ENCODE data around the gene ZKSCAN7.
"Not testable (repeated sequence)": the region's sequence is repeated elsewhere in the genome, so short reads cannot be mapped to it uniquely, and the experiment has no call there.

ZKSCAN7 gene

DNA sequence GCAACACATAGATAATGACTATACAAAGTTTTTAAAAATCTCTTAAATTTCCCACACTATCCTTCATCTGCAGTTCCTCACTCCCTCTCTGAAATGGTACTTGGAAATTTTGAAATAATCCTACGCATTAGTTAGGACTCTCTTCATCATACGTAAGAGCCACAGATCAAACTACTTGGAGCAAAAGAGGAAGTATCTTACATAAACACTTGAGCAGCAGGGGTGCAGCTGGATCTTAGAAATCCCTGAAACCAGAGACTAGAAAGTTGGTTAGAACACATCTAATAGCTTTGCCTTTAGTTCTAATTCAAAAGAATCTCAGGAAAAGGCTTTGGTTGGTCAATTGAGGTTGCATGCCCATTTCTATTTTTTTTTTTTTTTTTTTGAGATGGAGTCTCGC, 38.8 kb upstream of the ZKSCAN7 start:
- TF ChIP-seq CTCF (IDR thresholded peaks at IDR 0.05; ENCODE audit: low read depth, low read length): no peak
- DNase-seq (ENCODE audit: extremely low read depth, low read depth): no peak

DNA sequence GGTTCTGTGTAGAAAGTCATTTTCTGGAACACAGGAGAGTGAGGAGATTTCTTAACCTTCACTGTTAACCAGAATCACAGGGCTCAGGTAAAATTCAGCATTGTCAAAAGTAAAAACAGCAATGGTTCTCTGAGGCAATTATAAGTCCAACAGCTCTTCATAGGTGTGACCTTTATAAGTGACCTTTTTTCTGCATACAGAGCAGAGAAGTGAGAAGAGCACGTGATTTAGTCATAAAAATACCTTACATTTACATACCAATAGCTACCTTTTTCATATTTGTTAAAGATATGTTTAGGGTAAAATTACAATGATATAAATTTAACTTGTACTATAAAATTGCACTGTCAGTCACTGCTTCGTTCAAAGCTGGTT, 36.2 kb upstream of the ZKSCAN7 start:
- no peak for DNase-seq (ENCODE audit: extremely low read depth, low read depth)
- no peak for TF ChIP-seq CTCF (IDR thresholded peaks at IDR 0.05; ENCODE audit: low read depth, low read length)

DNA sequence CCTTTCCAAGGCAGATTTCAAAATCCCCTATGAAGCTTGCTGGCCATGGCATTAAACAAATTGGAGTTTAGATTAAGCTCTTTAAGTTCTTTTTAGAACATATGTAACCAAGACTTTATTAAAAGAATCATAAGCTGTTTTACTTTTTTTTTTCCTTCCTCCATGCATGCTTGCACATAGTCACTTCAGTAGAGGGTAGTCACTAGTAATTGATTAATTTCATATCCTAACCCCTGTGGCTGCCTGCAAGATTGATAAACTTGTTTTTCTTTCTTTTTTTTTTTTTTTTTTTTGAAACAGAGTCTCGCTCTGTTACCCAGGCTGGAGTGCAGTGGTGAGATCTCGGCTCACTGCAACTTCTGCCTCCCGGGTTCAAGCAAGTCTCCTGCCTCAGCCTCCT, 33.3 kb upstream of the ZKSCAN7 start:
- no peak for DNase-seq (ENCODE audit: extremely low read depth, low read depth)
- TF ChIP-seq CTCF (IDR thresholded peaks at IDR 0.05; ENCODE audit: low read depth, low read length): no peak

DNA sequence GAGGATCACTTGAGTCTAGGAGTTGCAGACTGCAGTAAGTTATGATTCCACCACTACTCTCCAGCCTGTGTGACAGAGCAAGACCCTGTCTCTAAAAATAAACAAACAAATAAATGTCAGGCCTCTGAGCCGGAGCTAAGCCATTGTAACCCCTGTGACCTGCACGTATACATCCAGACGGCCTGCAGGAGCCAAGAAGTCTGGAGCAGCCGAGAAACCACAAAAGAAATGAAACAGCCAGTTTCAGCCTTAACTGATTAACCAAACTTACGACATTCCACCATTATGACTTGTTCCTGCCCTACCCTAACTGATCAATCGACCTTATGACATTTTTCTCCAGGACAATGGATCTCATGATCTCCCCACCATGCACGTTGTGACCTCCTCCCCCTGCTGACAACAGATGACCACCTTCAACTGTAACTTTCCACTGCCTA, 32.5 kb upstream of the ZKSCAN7 start:
- DNase-seq (ENCODE audit: extremely low read depth, low read depth): no peak
- no peak for TF ChIP-seq CTCF (IDR thresholded peaks at IDR 0.05; ENCODE audit: low read depth, low read length)

DNA sequence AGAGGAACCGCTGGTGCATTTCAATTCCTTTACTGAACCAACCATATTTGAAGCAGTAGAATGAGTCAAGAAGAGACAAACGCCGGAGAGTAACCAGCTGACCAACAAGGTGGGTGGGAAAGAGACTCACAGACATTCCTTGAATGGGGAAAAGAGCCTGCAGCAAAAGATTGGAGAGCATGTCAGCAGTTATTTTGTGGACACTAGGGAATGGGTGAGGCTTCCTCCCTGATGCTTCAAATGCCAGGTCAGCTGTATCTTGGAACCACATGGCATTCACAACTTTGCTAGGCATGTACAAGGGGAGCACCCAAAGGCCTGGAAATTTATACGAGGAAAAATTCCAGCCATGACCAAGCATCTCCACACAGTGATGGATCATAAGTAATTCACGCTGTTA, 29.9 kb upstream of the ZKSCAN7 start:
- no peak for TF ChIP-seq CTCF (IDR thresholded peaks at IDR 0.05; ENCODE audit: low read depth, low read length)
- DNase-seq (ENCODE audit: extremely low read depth, low read depth): no peak

DNA sequence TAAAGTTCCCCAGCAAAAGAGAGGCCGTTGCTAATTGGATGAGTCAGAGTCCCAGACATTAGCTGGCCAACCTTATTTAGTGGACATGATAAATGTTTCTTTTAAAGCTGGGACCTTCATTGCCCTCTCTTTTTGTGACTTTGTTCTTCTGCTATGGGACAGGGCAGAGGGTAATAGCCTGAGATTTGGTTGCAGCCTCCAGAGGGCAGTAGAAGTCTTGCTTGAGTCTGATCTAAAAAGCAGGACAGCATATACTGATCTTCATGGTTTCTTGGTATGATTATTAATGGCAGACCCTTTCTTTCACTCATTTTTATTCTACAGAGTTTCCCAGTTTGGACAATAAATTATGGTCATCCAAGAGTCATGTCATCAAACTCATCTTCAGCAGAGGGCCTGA, 25.1 kb upstream of the ZKSCAN7 start:
- peak; percentile 19 for TF ChIP-seq CTCF (IDR thresholded peaks at IDR 0.05; ENCODE audit: low read depth, low read length)
- DNase-seq (ENCODE audit: extremely low read depth, low read depth): no peak

DNA sequence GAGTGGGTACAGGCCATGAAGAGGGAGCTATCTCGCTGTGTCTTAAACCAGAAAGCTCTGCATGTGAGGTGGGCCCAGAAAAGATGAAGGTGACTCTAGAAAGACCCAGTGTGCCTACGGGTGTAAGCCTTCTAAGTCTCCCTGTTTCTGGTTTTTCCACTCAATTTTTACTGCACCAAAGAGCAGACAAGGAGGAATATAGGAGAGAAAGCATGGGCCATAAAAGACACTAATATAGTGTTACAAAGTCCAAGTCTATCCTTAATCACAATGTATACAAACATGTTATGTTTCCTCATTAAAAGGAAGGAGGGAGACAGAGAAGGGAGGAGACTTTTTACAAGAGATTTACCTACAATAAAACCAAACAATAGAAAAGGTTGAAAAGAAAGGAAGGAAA, 24.1 kb upstream of the ZKSCAN7 start:
- DNase-seq (ENCODE audit: extremely low read depth, low read depth): no peak
- TF ChIP-seq CTCF (IDR thresholded peaks at IDR 0.05; ENCODE audit: low read depth, low read length): no peak

GRCh38 chr3:44534659-44535058, 20.3 kb upstream of the ZKSCAN7 start:
- DNase-seq (ENCODE audit: extremely low read depth, low read depth): not testable (repeated sequence)

All from AG09319 (cell line).